Chondrocyte (in vitro differentiated cells): ENCODE measurements around the gene RTN4IP1. TPM values are rescaled to one million over a fixed set of nuclear protein-coding genes. Genes with fewer than 3 reads are reported as not detected.
A peak's percentile ranks its signal among the peaks of the same experiment; 100 is the strongest.

Source experiments
- DNase-seq: peaks from one replicate; pipeline ENCODE4 v3.0.0; 2021; ENCODE audit warnings: mixed read lengths, low spot score
- H3K27ac Mint-ChIP-seq: one replicate; pipeline ENCODE4 v1.8.0; 2021; ENCODE audit warnings: mild to moderate bottlenecking, moderate library complexity, mixed read lengths; ENCODE audit not compliant: unreplicated experiment
- H3K27me3 Mint-ChIP-seq: 2 replicates; pipeline ENCODE4 v1.8.0; 2021; ENCODE audit warnings: low read depth, mixed read lengths
- H3K36me3 Mint-ChIP-seq: 2 replicates; pipeline ENCODE4 v1.8.0; 2021; ENCODE audit warnings: low read depth, mixed read lengths
- H3K4me1 Mint-ChIP-seq: 2 replicates; pipeline ENCODE4 v1.8.0; 2021; ENCODE audit warnings: low read depth, mild to moderate bottlenecking, mixed read lengths
- H3K4me3 Mint-ChIP-seq: one replicate; pipeline ENCODE4 v1.8.0; 2021; ENCODE audit warnings: mild to moderate bottlenecking, moderate library complexity, mixed read lengths; ENCODE audit not compliant: unreplicated experiment
- H3K9me3 Mint-ChIP-seq: 2 replicates; pipeline ENCODE4 v1.8.0; 2021; ENCODE audit warnings: low read depth, mixed read lengths
- CTCF ChIP-seq: fragments of 200-600 bp; sonication (generic); IDR thresholded peaks from 2 replicates; pipeline ENCODE4 v1.5.0; 2021; ENCODE audit warnings: antibody characterized with exemption, mild to moderate bottlenecking, moderate library complexity
- total RNA-seq: library from RNA; stranded (reverse); gene quantifications from 3 replicates; pipeline ENCODE4 v1.2.1, GENCODE V29; 2021

The RTN4IP1 gene
- total RNA-seq, 1 donor from 2014 or later, result 3.7 TPM

- H3K36me3 Mint-ChIP-seq, result peaks cover 3% of the 10 kb centered on the region
- no peak overlapping the region for H3K27ac Mint-ChIP-seq
- no peaks in the 10 kb centered on the region for H3K4me1 Mint-ChIP-seq
- H3K4me3 Mint-ChIP-seq, result no peak overlapping the region
- no peaks in the 10 kb centered on the region for H3K9me3 Mint-ChIP-seq
- DNase-seq, result no peak
- TF ChIP-seq CTCF, result no peak
- H3K27me3 Mint-ChIP-seq, result no peaks in the 10 kb centered on the region
Measured at GRCh38 chr6:106614166-106614565, 15.1 kb downstream of the RTN4IP1 start.

GRCh38 chr6:106613590-106613989 lies 15.7 kb downstream of the RTN4IP1 start:
- no peaks in the 10 kb centered on the region for H3K9me3 Mint-ChIP-seq
- no peak for TF ChIP-seq CTCF
- peaks cover 3% of the 10 kb centered on the region for H3K36me3 Mint-ChIP-seq
- H3K4me3 Mint-ChIP-seq, result no peak overlapping the region
- H3K27me3 Mint-ChIP-seq, result no peaks in the 10 kb centered on the region
- DNase-seq, result no peak
- H3K27ac Mint-ChIP-seq, result no peak overlapping the region
- H3K4me1 Mint-ChIP-seq, result no peaks in the 10 kb centered on the region

- no peak overlapping the region for H3K27ac Mint-ChIP-seq
- TF ChIP-seq CTCF, result no peak
- no peak overlapping the region for H3K4me3 Mint-ChIP-seq
- H3K4me1 Mint-ChIP-seq, result no peaks in the 10 kb centered on the region
- H3K9me3 Mint-ChIP-seq, result no peaks in the 10 kb centered on the region
- peaks cover 3% of the 10 kb centered on the region for H3K36me3 Mint-ChIP-seq
- H3K27me3 Mint-ChIP-seq, result no peaks in the 10 kb centered on the region
- DNase-seq, result no peak
Measured at GRCh38 chr6:106612671-106613416, 16.5 kb downstream of the RTN4IP1 start.

GRCh38 chr6:106611030-106611429 lies 18.3 kb downstream of the RTN4IP1 start:
- Mint-ChIP-seq H3K4me3 (no peak overlapping the region), H3K9me3 (no peaks in the 10 kb centered on the region), H3K27me3 (no peaks in the 10 kb centered on the region), H3K36me3 (peaks cover 3% of the 10 kb centered on the region), H3K4me1 (no peaks in the 10 kb centered on the region), H3K27ac (no peak overlapping the region)
- no peak for TF ChIP-seq CTCF
- no peak for DNase-seq

GRCh38 chr6:106609699-106610098 lies 19.6 kb downstream of the RTN4IP1 start:
- H3K4me1 Mint-ChIP-seq, result no peaks in the 10 kb centered on the region
- H3K27me3 Mint-ChIP-seq, result no peaks in the 10 kb centered on the region
- peaks cover 2% of the 10 kb centered on the region for H3K9me3 Mint-ChIP-seq
- H3K36me3 Mint-ChIP-seq, result peaks cover 3% of the 10 kb centered on the region
- no peak overlapping the region for H3K27ac Mint-ChIP-seq
- peak; percentile 69 for TF ChIP-seq CTCF
- no peak overlapping the region for H3K4me3 Mint-ChIP-seq
- no peak for DNase-seq
